H9 (cell line): ENCODE measurements around the gene HLA-DQB1. TPM values are rescaled to one million over a fixed set of nuclear protein-coding genes. Genes with fewer than 3 reads are reported as not detected.

Experiments used
- DNase-seq: peaks from one replicate; pipeline ENCODE4 v3.0.0-alpha.2; 2017
- H2AFZ ChIP-seq: one replicate; pipeline ENCODE4 v1.6.1; 2013; ENCODE audit warnings: mild to moderate bottlenecking, low read length, control low read depth, moderate library complexity
- H2AK5ac ChIP-seq: 2 replicates; pipeline ENCODE4 v1.6.1; 2013; ENCODE audit warnings: low read length, control low read depth, mixed read lengths; ENCODE audit not compliant: insufficient read length
- H2BK120ac ChIP-seq: one replicate; pipeline ENCODE4 v1.6.1; 2013; ENCODE audit warnings: low read depth, mild to moderate bottlenecking, low read length, control low read depth, inconsistent platforms; ENCODE audit not compliant: poor library complexity, severe bottlenecking
- H2BK12ac ChIP-seq: 2 replicates; pipeline ENCODE4 v1.6.1; 2013; ENCODE audit warnings: low read length, control low read depth, mixed read lengths, low read depth; ENCODE audit not compliant: insufficient read length
- H2BK15ac ChIP-seq: 2 replicates; pipeline ENCODE4 v1.6.1; 2013; ENCODE audit warnings: low read depth, low read length, control low read depth
- H2BK20ac ChIP-seq: one replicate; pipeline ENCODE4 v1.6.1; 2013; ENCODE audit warnings: low read depth, mild to moderate bottlenecking, low read length, control low read depth, inconsistent platforms; ENCODE audit not compliant: poor library complexity, severe bottlenecking
- H2BK5ac ChIP-seq: 2 replicates; pipeline ENCODE4 v1.6.1; 2013; ENCODE audit warnings: low read length, control low read depth, mixed read lengths; ENCODE audit not compliant: insufficient read length
- H3K14ac ChIP-seq: 2 replicates; pipeline ENCODE4 v1.6.1; 2013; ENCODE audit warnings: low read length, control low read depth; ENCODE audit not compliant: insufficient read depth
- H3K18ac ChIP-seq: 2 replicates; pipeline ENCODE4 v1.6.1; 2013; ENCODE audit warnings: low read depth, mild to moderate bottlenecking, mixed read lengths, low read length, control low read depth; ENCODE audit not compliant: insufficient read length
- H3K23ac ChIP-seq: 2 replicates; pipeline ENCODE4 v1.6.1; 2013; ENCODE audit warnings: low read length, control low read depth, mixed read lengths, low read depth; ENCODE audit not compliant: insufficient read length
- H3K23me2 ChIP-seq: 2 replicates; pipeline ENCODE4 v1.6.1; 2013; ENCODE audit warnings: low read depth, mild to moderate bottlenecking, mixed read lengths, low read length, control low read depth; ENCODE audit not compliant: insufficient read length, poor library complexity, severe bottlenecking
- H3K27ac ChIP-seq: 2 replicates; pipeline ENCODE4 v1.5.1; 2013; ENCODE audit warnings: low read length, control low read depth, mixed read lengths, low read depth; ENCODE audit not compliant: insufficient read length
- H3K27me3 ChIP-seq: 2 replicates; pipeline ENCODE4 v1.6.1; 2013; ENCODE audit warnings: low read length, control low read depth, inconsistent platforms; ENCODE audit not compliant: insufficient read depth
- H3K4ac ChIP-seq: 2 replicates; pipeline ENCODE4 v1.6.1; 2013; ENCODE audit warnings: low read depth, mild to moderate bottlenecking, control low read depth, inconsistent platforms, low read length, moderate library complexity
- H3K4me1 ChIP-seq: 2 replicates; pipeline ENCODE4 v1.6.1; 2013; ENCODE audit warnings: low read length, control low read depth, inconsistent platforms; ENCODE audit not compliant: insufficient read depth
- H3K4me2 ChIP-seq: 2 replicates; pipeline ENCODE4 v1.6.1; 2013; ENCODE audit warnings: low read length, control low read depth, mixed read lengths; ENCODE audit not compliant: insufficient read length, insufficient read depth
- H3K56ac ChIP-seq: 2 replicates; pipeline ENCODE4 v1.6.1; 2013; ENCODE audit warnings: low read depth, mild to moderate bottlenecking, mixed read lengths, low read length, control low read depth; ENCODE audit not compliant: insufficient read length
- H3K79me1 ChIP-seq: 2 replicates; pipeline ENCODE4 v1.6.1; 2013; ENCODE audit warnings: low read depth, mild to moderate bottlenecking, moderate library complexity, low read length, control low read depth, inconsistent platforms; ENCODE audit not compliant: insufficient read depth, poor library complexity, severe bottlenecking
- H3K79me2 ChIP-seq: 2 replicates; pipeline ENCODE4 v1.6.1; 2013; ENCODE audit warnings: low read length, control low read depth, inconsistent platforms; ENCODE audit not compliant: insufficient read depth
- H3K9ac ChIP-seq: 2 replicates; pipeline ENCODE4 v1.6.1; 2013; ENCODE audit warnings: low read length, control low read depth, mixed read lengths; ENCODE audit not compliant: insufficient read length; ENCODE audit errors: extremely low read depth
- H3K9me3 ChIP-seq: one replicate; pipeline ENCODE4 v1.6.1; 2013; ENCODE audit warnings: low read depth, low read length, inconsistent platforms; ENCODE audit not compliant: control insufficient read depth
- H3T11ph ChIP-seq: one replicate; pipeline ENCODE4 v1.6.1; 2013; ENCODE audit warnings: mild to moderate bottlenecking, low read length, control low read depth, inconsistent platforms
- H4K20me1 ChIP-seq: one replicate; pipeline ENCODE4 v1.6.1; 2013; ENCODE audit not compliant: control insufficient read depth, insufficient read length, insufficient read depth
- H4K5ac ChIP-seq: 2 replicates; pipeline ENCODE4 v1.6.1; 2013; ENCODE audit warnings: low read depth, mild to moderate bottlenecking, mixed read lengths, low read length, control low read depth; ENCODE audit not compliant: insufficient read length
- H4K8ac ChIP-seq: replicated peaks from 2 replicates; pipeline ENCODE4 v1.6.1; 2013; ENCODE audit warnings: low read length, control low read depth, mixed read lengths, low read depth; ENCODE audit not compliant: insufficient read length
- H4K91ac ChIP-seq: 2 replicates; pipeline ENCODE4 v1.6.1; 2013; ENCODE audit warnings: low read depth, mild to moderate bottlenecking, moderate library complexity, mixed read lengths, low read length, control low read depth; ENCODE audit not compliant: insufficient read length
- H3K27ac Mint-ChIP-seq, 3 experiments: 2 replicates in 2 of 3; 3 replicates in 1 of 3; pipeline ENCODE4 v1.8.0; 2020 to 2021; ENCODE audit warnings: mixed read lengths in 3 of 3, mild to moderate bottlenecking in 1 of 3, moderate library complexity in 1 of 3
- H3K27me3 Mint-ChIP-seq: 2 replicates; pipeline ENCODE4 v1.8.0; 2021; ENCODE audit warnings: low read depth, mild to moderate bottlenecking, moderate library complexity, mixed read lengths
- H3K36me3 Mint-ChIP-seq, 3 experiments: 2 replicates in 2 of 3; 3 replicates in 1 of 3; pipeline ENCODE4 v1.8.0; 2020 to 2021; ENCODE audit warnings: low read depth in 3 of 3, mixed read lengths in 3 of 3; ENCODE audit not compliant: insufficient read depth in 1 of 3
- H3K4me1 Mint-ChIP-seq, 2 experiments: 2 replicates each; pipeline ENCODE4 v1.8.0; 2020; ENCODE audit warnings: mixed read lengths in 2 of 2
- H3K4me3 Mint-ChIP-seq, 2 experiments: 2 replicates in 1 of 2; 3 replicates in 1 of 2; pipeline ENCODE4 v1.8.0; 2020 to 2021; ENCODE audit warnings: mild to moderate bottlenecking in 2 of 2, mixed read lengths in 2 of 2, moderate library complexity in 1 of 2
- H3K9me3 Mint-ChIP-seq, 2 experiments: 2 replicates in 1 of 2; 3 replicates in 1 of 2; pipeline ENCODE4 v1.8.0; 2020; ENCODE audit warnings: mild to moderate bottlenecking in 2 of 2, mixed read lengths in 2 of 2, moderate library complexity in 1 of 2
- CTCF ChIP-seq: fragments of 200-600 bp; sonication (generic); conservative IDR thresholded peaks from 3 replicates; pipeline ENCODE4 v1.8.0; 2021; ENCODE audit warnings: antibody characterized with exemption, mild to moderate bottlenecking
- WGBS: extraction: QIAGEN DNeasy Blood & Tissue Kit; methylation state at CpG from one replicate; pipeline ENCODE4 v1.1.7; 2013; ENCODE audit warnings: missing lambda C conversion rate, low lambda C conversion rate, mixed read lengths; ENCODE audit not compliant: insufficient read length; ENCODE audit errors: extremely low coverage; 5-methylcytosine and 5-hydroxymethylcytosine counted together
- total RNA-seq: library from RNA; stranded (reverse); gene quantifications from 2 replicates; pipeline ENCODE4 v1.2.1, GENCODE V29; 2021

HLA-DQB1 gene
- total RNA-seq, 1 experiment from 2014 or later: 41.0 TPM

- Histone ChIP-seq H4K20me1 (no peaks in the 10 kb centered on the region), H3K18ac (no peak overlapping the region), H2BK15ac (no peak overlapping the region), H2BK5ac (no peak overlapping the region), H3K4ac (no peak overlapping the region), H3K4me1 (no peaks in the 10 kb centered on the region), H3T11ph (no peak overlapping the region), H2BK20ac (no peak overlapping the region), H2BK120ac (no peak overlapping the region), H3K27ac (no peak overlapping the region), H2AK5ac (no peak overlapping the region), H3K9me3 (no peaks in the 10 kb centered on the region), H3K56ac (no peak overlapping the region), H2BK12ac (no peak overlapping the region), H2AFZ (no peak overlapping the region), H4K5ac (no peak overlapping the region), H3K79me2 (no peaks in the 10 kb centered on the region), H3K23me2 (no peaks in the 10 kb centered on the region), H4K8ac (no peak overlapping the region), H4K91ac (no peak overlapping the region), H3K23ac (no peak overlapping the region), H3K4me2 (no peak overlapping the region), H3K27me3 (no peaks in the 10 kb centered on the region), H3K9ac (no peak overlapping the region), H3K14ac (no peak overlapping the region), H3K79me1 (no peaks in the 10 kb centered on the region)
- no peak for TF ChIP-seq CTCF
- Mint-ChIP-seq H3K27me3 (no peaks in the 10 kb centered on the region), H3K4me1 (no peaks in the 10 kb centered on the region), H3K27ac (no peak overlapping the region; a peak in 1 of 7 replicates), H3K36me3 (peaks cover 0 to 4% (median 0%) of the 10 kb centered on the region in 3 experiments; a peak in 3 of 7 replicates), H3K9me3 (peaks cover 9 to 12% of the 10 kb centered on the region in 2 experiments; a peak in 4 of 5 replicates), H3K4me3 (no peak overlapping the region)
- no CpG with 5 or more reads among the region's 6 CpGs for WGBS
- DNase-seq: no peak
Measured at GRCh38 chr6:32645047-32645703, 21.3 kb downstream of the HLA-DQB1 start.
